DOHH2 (cell line): ENCODE data around the gene CSNK2B.

Experiments
- EZH2phosphoT487 ChIP-seq: fragments of 200-600 bp; sonication (generic); IDR thresholded peaks from 2 replicates; pipeline ENCODE4 v1.6.1; 2017; ENCODE audit warnings: borderline replicate concordance, mild to moderate bottlenecking, antibody characterized with exemption, low read length, moderate library complexity, mixed read lengths
- TF ChIP-seq, protein P1 (sequence below): fragments of 200-600 bp; sonication (generic); IDR thresholded peaks from one replicate; pipeline ENCODE4 v1.5.1; 2014; ENCODE audit warnings: antibody characterized with exemption, mild to moderate bottlenecking, low read depth, low read length; ENCODE audit not compliant: poor library complexity, severe bottlenecking

DNA sequence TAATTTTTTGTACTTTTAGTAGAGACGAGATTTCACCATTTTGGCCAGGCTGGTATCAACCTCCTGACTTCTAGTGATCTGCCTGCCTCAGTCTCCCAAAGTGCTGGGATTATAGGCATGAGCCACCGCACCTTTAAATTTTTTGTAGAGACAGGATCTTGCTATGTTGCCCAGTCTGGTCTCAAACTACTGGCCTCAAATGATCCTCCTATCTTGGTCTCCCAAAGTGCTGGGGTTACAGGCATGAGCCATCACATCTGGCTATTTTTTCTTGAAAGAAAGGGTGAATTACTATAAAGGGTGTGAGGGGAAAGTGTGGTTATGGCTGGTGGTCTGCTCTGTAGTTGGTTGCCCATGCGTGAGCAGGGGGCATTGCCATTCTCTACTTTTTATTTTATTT lies 42.3 kb downstream of the CSNK2B start:
- TF ChIP-seq, protein P1, sequence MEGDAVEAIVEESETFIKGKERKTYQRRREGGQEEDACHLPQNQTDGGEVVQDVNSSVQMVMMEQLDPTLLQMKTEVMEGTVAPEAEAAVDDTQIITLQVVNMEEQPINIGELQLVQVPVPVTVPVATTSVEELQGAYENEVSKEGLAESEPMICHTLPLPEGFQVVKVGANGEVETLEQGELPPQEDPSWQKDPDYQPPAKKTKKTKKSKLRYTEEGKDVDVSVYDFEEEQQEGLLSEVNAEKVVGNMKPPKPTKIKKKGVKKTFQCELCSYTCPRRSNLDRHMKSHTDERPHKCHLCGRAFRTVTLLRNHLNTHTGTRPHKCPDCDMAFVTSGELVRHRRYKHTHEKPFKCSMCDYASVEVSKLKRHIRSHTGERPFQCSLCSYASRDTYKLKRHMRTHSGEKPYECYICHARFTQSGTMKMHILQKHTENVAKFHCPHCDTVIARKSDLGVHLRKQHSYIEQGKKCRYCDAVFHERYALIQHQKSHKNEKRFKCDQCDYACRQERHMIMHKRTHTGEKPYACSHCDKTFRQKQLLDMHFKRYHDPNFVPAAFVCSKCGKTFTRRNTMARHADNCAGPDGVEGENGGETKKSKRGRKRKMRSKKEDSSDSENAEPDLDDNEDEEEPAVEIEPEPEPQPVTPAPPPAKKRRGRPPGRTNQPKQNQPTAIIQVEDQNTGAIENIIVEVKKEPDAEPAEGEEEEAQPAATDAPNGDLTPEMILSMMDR, result no peak
- TF ChIP-seq EZH2phosphoT487, result no peak
